GM12878 (cell line): Measurements from ENCODE around the gene CEP78. TPM values are rescaled to one million over a fixed set of nuclear protein-coding genes. Genes with fewer than 3 reads are reported as not detected.
"Not testable (repeated sequence)": the region's sequence is repeated elsewhere in the genome, so short reads cannot be mapped to it uniquely, and the experiment has no call there.

ENCODE experiments used
- ATAC-seq: fragments of 200-7000 bp; cut with Tn5 transposase; 3 replicates; pipeline ENCODE4 v1.9.1; 2020; ENCODE audit warnings: mild to moderate bottlenecking, moderate library complexity
- BruUV-seq: library from RNA; stranded (reverse); fragments of 400-500 nt; replicated peaks from 2 replicates; lab custom pipeline; 2021; lab: Mats Ljungman, UMichigan
- CTCF ChIA-PET: fragments of 300-600 bp; sonication (Branson Sonifier 250); formaldehyde crosslinking; extraction: SDS; loops from one replicate; lab custom pipeline; 2021; ENCODE audit warnings: inconsistent platforms; lab: Yijun Ruan, JAX
- POLR2A ChIA-PET: fragments of 350-600 bp; formaldehyde crosslinking; extraction: SDS; loops from one replicate; lab custom pipeline; 2021; ENCODE audit warnings: inconsistent platforms; lab: Charles Lee
- RAD21 ChIA-PET: fragments of 300-600 bp; sonication (Branson Sonifier 250); formaldehyde crosslinking; loops from one replicate; lab custom pipeline; 2023; ENCODE audit warnings: antibody characterized with exemption; ENCODE audit not compliant: unreplicated experiment; lab: Charles Lee
- SMC1A ChIA-PET: fragments of 300-600 bp; sonication (Branson Sonifier 250); formaldehyde crosslinking; loops from one replicate; lab custom pipeline; 2023; ENCODE audit not compliant: unreplicated experiment, uncharacterized antibody; lab: Charles Lee
- DNase-seq: peaks from one replicate; pipeline ENCODE4 v3.0.0-alpha.2; 2011; ENCODE audit warnings: low read depth, low spot score
- FAIRE-seq: peaks from 3 replicates; lab custom pipeline; 2011; peaks lifted over from hg19 to GRCh38; lab: Jason Lieb, UNC
- H2AFZ ChIP-seq: 2 replicates; pipeline ENCODE4 v1.6.0; 2011; ENCODE audit warnings: low read depth, low read length, control low read depth; ENCODE audit not compliant: control insufficient read depth
- H3K27ac ChIP-seq: 2 replicates; pipeline ENCODE4 v1.5.1; 2011; ENCODE audit warnings: control low read depth; ENCODE audit not compliant: control insufficient read depth, insufficient read depth
- H3K27me3 ChIP-seq, 2 experiments: replicated peaks in 1 of 2; 2 replicates each; pipeline versions ENCODE4 v1.6.0 to v1.6.1; 2011; ENCODE audit warnings: low read length in 1 of 2; ENCODE audit not compliant: control insufficient read depth in 2 of 2, insufficient read depth in 2 of 2
- H3K36me3 ChIP-seq, 2 experiments: 2 replicates each; pipeline ENCODE4 v1.5.1; 2011; ENCODE audit warnings: low read length in 1 of 2; ENCODE audit not compliant: control insufficient read depth in 2 of 2, insufficient read depth in 2 of 2
- H3K4me1 ChIP-seq: 2 replicates; pipeline ENCODE4 v1.6.1; 2011; ENCODE audit warnings: mild to moderate bottlenecking, low read length, moderate library complexity, mixed read lengths; ENCODE audit not compliant: control insufficient read depth, insufficient read depth
- H3K4me2 ChIP-seq: 2 replicates; pipeline ENCODE4 v1.6.0; 2011; ENCODE audit warnings: control low read depth; ENCODE audit not compliant: control insufficient read depth, insufficient read depth
- H3K4me3 ChIP-seq: fragments of 200-600 bp; sonication (generic); 2 replicates; pipeline ENCODE4 v1.5.1; 2016
- H3K79me2 ChIP-seq: 2 replicates; pipeline ENCODE4 v1.6.0; 2011; ENCODE audit warnings: low read length; ENCODE audit not compliant: control insufficient read depth, insufficient read depth
- H3K9ac ChIP-seq: 2 replicates; pipeline ENCODE4 v1.8.0; 2011; ENCODE audit warnings: low read length, control low read depth, mixed read lengths; ENCODE audit not compliant: control insufficient read depth, insufficient read depth
- H3K9me3 ChIP-seq: replicated peaks from 3 replicates; pipeline ENCODE4 v1.5.1; 2011; ENCODE audit warnings: mild to moderate bottlenecking, low read length; ENCODE audit not compliant: control insufficient read depth, insufficient read depth
- H4K20me1 ChIP-seq: 2 replicates; pipeline ENCODE4 v1.6.0; 2011; ENCODE audit not compliant: control insufficient read depth, insufficient read depth
- BHLHE40 ChIP-seq, 2 experiments: fragments of 450-650 bp in 1 of 2; IDR thresholded peaks; 2 replicates each; pipeline ENCODE4 v1.6.1; 2011 to 2017; ENCODE audit warnings: low read depth in 2 of 2, borderline replicate concordance in 1 of 2, improper control_type of control experiment in 1 of 2, low read length in 1 of 2, mild to moderate bottlenecking in 1 of 2
- MEF2B ChIP-seq: fragments of 450-650 bp; IDR thresholded peaks from 2 replicates; pipeline ENCODE4 v1.6.1; 2018; ENCODE audit warnings: mild to moderate bottlenecking, moderate library complexity; ENCODE audit not compliant: partially characterized antibody, poor library complexity, severe bottlenecking
- MTA2 ChIP-seq: fragments of 450-650 bp; IDR thresholded peaks from 2 replicates; pipeline ENCODE4 v1.6.1; 2016; ENCODE audit warnings: low read depth, mild to moderate bottlenecking, moderate library complexity
- RELA ChIP-seq: fragments of 450-650 bp; IDR thresholded peaks from 2 replicates; pipeline ENCODE4 v1.8.0; 2014; ENCODE audit warnings: borderline replicate concordance; ENCODE audit not compliant: partially characterized antibody
- YY1 ChIP-seq: IDR thresholded peaks from 2 replicates; pipeline ENCODE4 v1.6.1; 2011; ENCODE audit warnings: low read depth, mild to moderate bottlenecking, low read length
- ZNF687 ChIP-seq: fragments of 450-650 bp; IDR thresholded peaks from 2 replicates; pipeline ENCODE4 v1.6.1; 2017; ENCODE audit warnings: mild to moderate bottlenecking, moderate library complexity
- WGBS: methylation state at CpG from one replicate; pipeline ENCODE4 v1.1.6; 2016; ENCODE audit warnings: low lambda C conversion rate; ENCODE audit not compliant: insufficient replicate concordance, insufficient coverage; ENCODE audit errors: missing lambda C conversion rate; 5-methylcytosine and 5-hydroxymethylcytosine counted together
- in situ Hi-C: fragments of 300-500 bp; cut with MboI; formaldehyde crosslinking; loops from 9 replicates; pipeline ENCODE4 v1.14.3; 2018; ENCODE audit warnings: mixed read lengths
- intact Hi-C: fragments of 100-400 bp; cut with micrococcal nuclease; formaldehyde crosslinking; loops from one replicate; pipeline ENCODE4 v1.14.2; 2022; ENCODE audit not compliant: unreplicated experiment
- polyA plus RNA-seq, 11 experiments: library from polyadenylated mRNA; depleted of rRNA in 4 of 11; unstranded in 6 of 11; stranded (reverse) in 5 of 11; fragments of >200 nt; fragmentation: Nextera tagmentation in 4 of 11; fragmentation: Illumina TruSeq in 1 of 11; extraction: Ambion mirVana in 4 of 11; extraction: Trizol in 1 of 11; gene quantifications; 1 replicate in 1 of 11; 2 replicates in 10 of 11; pipeline versions ENCODE4 v1.2.1 to v1.2.3, GENCODE V29; 2011 to 2016; ENCODE audit warnings: inconsistent platforms in 2 of 11, missing spikeins in 2 of 11, low read depth in 1 of 11
- total RNA-seq, 4 experiments: library from RNA; depleted of rRNA in 3 of 4; stranded (reverse); fragments of >200 nt in 3 of 4; fragmentation: Illumina TruSeq in 1 of 4; extraction: Trizol in 1 of 4; gene quantifications; 2 replicates each; pipeline versions ENCODE4 v1.2.1 to v1.2.3, GENCODE V29; 2013 to 2021
- TF ChIP-seq, protein P1 (sequence below): fragments of 450-650 bp; IDR thresholded peaks from 2 replicates; pipeline ENCODE4 v1.6.1; 2017; ENCODE audit warnings: low read depth, mild to moderate bottlenecking, moderate library complexity

Gene CEP78
- total and polyA plus RNA-seq, 10 of the 15 experiments (the other 5 are each of a cell fraction or from before 2014, with no cell fraction given): 4.1 to 44.9 (median 27.9) TPM

- DNase-seq, H3K27ac ChIP-seq, FAIRE-seq, H3K79me2 ChIP-seq, H3K36me3 ChIP-seq, BruUV-seq, H3K4me1 ChIP-seq, H3K9ac ChIP-seq, intact Hi-C loops, H3K4me2 ChIP-seq, H3K27me3 ChIP-seq, in situ Hi-C loops, POLR2A ChIA-PET, ATAC-seq, H3K4me3 ChIP-seq, H3K9me3 ChIP-seq, H4K20me1 ChIP-seq: not testable (repeated sequence)
- ChIA-PET RAD21 (interaction anchor here (1.4 kb wide), 1 partner anchor 20 kb away, joined by 3 read pairs; no protein-coding TSS in a partner anchor), SMC1A (interaction anchor here (1.0 kb wide), 1 partner anchor 187 kb away, joined by 3 read pairs; no protein-coding TSS in a partner anchor), CTCF (interaction anchor here (1.4 to 1.8 kb wide), 2 partner anchors 18 to 137 kb away, joined by 3 to 8 read pairs; no protein-coding TSS in a partner anchor)
- peak overlapping the region; percentile 51 for H2AFZ ChIP-seq
- TF ChIP-seq RELA (peak; percentile 39), YY1 (0 out of 2 replicates have a peak, but pooled peaks have one; percentile 19), MEF2B (peak; percentile 43), BHLHE40 (IDR thresholded peaks at IDR 0.05; ENCODE audit: borderline replicate concordance in 1 of 2, low read depth in 2 of 2, low read length in 1 of 2) (peak; percentile 34 to 83; a peak in 3 of 4 replicates), MTA2 (peak; percentile 18; the same call in 1 of the 2 replicates), ZNF687 (peak; percentile 77)
- TF ChIP-seq, protein P1, sequence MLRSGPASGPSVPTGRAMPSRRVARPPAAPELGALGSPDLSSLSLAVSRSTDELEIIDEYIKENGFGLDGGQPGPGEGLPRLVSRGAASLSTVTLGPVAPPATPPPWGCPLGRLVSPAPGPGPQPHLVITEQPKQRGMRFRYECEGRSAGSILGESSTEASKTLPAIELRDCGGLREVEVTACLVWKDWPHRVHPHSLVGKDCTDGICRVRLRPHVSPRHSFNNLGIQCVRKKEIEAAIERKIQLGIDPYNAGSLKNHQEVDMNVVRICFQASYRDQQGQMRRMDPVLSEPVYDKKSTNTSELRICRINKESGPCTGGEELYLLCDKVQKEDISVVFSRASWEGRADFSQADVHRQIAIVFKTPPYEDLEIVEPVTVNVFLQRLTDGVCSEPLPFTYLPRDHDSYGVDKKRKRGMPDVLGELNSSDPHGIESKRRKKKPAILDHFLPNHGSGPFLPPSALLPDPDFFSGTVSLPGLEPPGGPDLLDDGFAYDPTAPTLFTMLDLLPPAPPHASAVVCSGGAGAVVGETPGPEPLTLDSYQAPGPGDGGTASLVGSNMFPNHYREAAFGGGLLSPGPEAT: peak; percentile 54
- 20% methylated on average over 5 of the region's 5 CpGs for WGBS
Observed at GRCh38 chr9:78232471-78232870, 3.4 kb upstream of the CEP78 start.
